SK-N-SH treated with all-trans-retinoic acid at 6 μM for 48 hours (cell line): ENCODE results near the gene USP22.

Experiments
- CSDC2 ChIP-seq: fragments of 250-450 bp; sonication (Bioruptor Pico); IDR thresholded peaks from 2 replicates; pipeline ENCODE4 v1.5.0; 2020; ENCODE audit warnings: mild to moderate bottlenecking, moderate library complexity
- GLIS3 ChIP-seq: fragments of 250-450 bp; sonication (Bioruptor Pico); IDR thresholded peaks from 2 replicates; pipeline ENCODE4 v1.5.0; 2020; ENCODE audit warnings: mild to moderate bottlenecking, moderate library complexity
- RARB ChIP-seq: fragments of 250-450 bp; sonication (Bioruptor Pico); IDR thresholded peaks from 2 replicates; pipeline ENCODE4 v1.8.0; 2021; ENCODE audit warnings: mild to moderate bottlenecking, moderate library complexity
- ZFP3 ChIP-seq: fragments of 250-450 bp; sonication (Bioruptor Pico); IDR thresholded peaks from 2 replicates; pipeline ENCODE4 v1.5.0; 2020; ENCODE audit warnings: mild to moderate bottlenecking, moderate library complexity
- ZFP30 ChIP-seq: fragments of 450-650 bp; formaldehyde crosslinking; IDR thresholded peaks from 2 replicates; pipeline ENCODE4 v1.5.0; 2022; ENCODE audit warnings: mild to moderate bottlenecking, moderate library complexity
- TF ChIP-seq, protein P1 (sequence below): fragments of 250-450 bp; sonication (Bioruptor Pico); IDR thresholded peaks from 2 replicates; pipeline ENCODE4 v1.8.0; 2020; ENCODE audit warnings: mild to moderate bottlenecking, moderate library complexity, borderline replicate concordance
- TF ChIP-seq, protein P2 (sequence below): fragments of 250-450 bp; sonication (Bioruptor Pico); IDR thresholded peaks from 2 replicates; pipeline ENCODE4 v1.5.1; 2021; ENCODE audit warnings: mild to moderate bottlenecking, moderate library complexity
- TF ChIP-seq, protein P3 (sequence below): fragments of 250-450 bp; sonication (Bioruptor Pico); IDR thresholded peaks from 2 replicates; pipeline ENCODE4 v1.5.1; 2020; ENCODE audit warnings: low read depth, mild to moderate bottlenecking, moderate library complexity

DNA sequence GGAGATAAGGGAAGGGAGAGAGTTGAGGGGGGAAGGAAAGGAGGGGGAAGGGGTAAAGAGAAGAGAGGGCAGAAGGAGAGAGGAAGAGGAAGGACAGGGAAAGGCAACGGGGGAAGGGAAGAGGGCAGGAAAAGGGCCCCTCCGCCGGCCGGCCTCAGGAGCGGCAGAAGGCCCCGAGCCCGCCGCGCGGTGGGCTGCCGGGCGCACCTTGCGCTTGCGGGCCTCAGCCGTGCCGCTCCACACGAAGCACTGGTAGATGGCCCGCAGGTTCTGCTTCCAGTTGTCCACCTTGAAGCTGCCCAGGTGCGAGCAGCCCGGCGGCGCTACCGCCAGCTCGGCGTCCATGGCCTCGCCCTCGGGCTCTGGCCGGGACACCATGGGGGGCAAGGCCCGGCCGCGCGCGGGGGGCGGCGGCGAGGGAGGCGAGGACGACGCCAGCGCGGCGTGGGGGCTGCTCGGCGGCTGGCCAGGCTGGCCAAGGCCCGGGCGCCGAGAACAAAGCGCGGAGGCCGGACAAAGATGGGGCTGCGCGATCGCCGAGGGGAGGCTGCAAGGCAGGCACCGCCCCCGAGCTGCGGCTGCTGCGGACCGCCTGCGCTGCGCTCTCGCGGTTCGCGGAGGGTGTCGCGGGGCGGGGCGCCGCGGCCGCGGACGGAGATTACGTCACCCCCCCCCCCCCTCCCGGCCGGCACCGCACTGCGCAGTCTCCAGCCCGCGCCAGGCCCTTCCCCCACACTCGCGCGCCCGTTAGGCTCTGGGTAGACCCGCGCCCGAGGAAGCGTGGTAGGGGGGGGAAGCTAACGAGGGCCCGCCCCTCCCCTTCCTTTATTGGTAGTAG lies at the start of gene USP22:
- TF ChIP-seq ZFP30 (CRISPR knock-in tag) = no peak
- TF ChIP-seq, protein P1, sequence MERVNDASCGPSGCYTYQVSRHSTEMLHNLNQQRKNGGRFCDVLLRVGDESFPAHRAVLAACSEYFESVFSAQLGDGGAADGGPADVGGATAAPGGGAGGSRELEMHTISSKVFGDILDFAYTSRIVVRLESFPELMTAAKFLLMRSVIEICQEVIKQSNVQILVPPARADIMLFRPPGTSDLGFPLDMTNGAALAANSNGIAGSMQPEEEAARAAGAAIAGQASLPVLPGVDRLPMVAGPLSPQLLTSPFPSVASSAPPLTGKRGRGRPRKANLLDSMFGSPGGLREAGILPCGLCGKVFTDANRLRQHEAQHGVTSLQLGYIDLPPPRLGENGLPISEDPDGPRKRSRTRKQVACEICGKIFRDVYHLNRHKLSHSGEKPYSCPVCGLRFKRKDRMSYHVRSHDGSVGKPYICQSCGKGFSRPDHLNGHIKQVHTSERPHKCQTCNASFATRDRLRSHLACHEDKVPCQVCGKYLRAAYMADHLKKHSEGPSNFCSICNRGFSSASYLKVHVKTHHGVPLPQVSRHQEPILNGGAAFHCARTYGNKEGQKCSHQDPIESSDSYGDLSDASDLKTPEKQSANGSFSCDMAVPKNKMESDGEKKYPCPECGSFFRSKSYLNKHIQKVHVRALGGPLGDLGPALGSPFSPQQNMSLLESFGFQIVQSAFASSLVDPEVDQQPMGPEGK = no peak
- no peak for TF ChIP-seq CSDC2 (CRISPR knock-in tag)
- TF ChIP-seq, protein P2, sequence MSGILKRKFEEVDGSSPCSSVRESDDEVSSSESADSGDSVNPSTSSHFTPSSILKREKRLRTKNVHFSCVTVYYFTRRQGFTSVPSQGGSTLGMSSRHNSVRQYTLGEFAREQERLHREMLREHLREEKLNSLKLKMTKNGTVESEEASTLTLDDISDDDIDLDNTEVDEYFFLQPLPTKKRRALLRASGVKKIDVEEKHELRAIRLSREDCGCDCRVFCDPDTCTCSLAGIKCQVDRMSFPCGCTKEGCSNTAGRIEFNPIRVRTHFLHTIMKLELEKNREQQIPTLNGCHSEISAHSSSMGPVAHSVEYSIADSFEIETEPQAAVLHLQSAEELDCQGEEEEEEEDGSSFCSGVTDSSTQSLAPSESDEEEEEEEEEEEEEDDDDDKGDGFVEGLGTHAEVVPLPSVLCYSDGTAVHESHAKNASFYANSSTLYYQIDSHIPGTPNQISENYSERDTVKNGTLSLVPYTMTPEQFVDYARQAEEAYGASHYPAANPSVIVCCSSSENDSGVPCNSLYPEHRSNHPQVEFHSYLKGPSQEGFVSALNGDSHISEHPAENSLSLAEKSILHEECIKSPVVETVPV (CRISPR knock-in tag) = no peak
- TF ChIP-seq, protein P3, sequence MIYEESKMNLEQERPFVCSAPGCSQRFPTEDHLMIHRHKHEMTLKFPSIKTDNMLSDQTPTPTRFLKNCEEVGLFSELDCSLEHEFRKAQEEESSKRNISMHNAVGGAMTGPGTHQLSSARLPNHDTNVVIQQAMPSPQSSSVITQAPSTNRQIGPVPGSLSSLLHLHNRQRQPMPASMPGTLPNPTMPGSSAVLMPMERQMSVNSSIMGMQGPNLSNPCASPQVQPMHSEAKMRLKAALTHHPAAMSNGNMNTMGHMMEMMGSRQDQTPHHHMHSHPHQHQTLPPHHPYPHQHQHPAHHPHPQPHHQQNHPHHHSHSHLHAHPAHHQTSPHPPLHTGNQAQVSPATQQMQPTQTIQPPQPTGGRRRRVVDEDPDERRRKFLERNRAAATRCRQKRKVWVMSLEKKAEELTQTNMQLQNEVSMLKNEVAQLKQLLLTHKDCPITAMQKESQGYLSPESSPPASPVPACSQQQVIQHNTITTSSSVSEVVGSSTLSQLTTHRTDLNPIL = no peak
- no peak; the same call in 1 of the 2 replicates for TF ChIP-seq GLIS3 (CRISPR knock-in tag)
- TF ChIP-seq RARB (CRISPR knock-in tag) = no peak
- TF ChIP-seq ZFP3 (CRISPR knock-in tag) = no peak
